DMS53 (cell line): ENCODE results near the gene ZNF24.

Experiments
- DNase-seq: peaks from one replicate; lab custom pipeline; 2025; lab: John Stamatoyannopoulos, UW

Gene ZNF24

DNA sequence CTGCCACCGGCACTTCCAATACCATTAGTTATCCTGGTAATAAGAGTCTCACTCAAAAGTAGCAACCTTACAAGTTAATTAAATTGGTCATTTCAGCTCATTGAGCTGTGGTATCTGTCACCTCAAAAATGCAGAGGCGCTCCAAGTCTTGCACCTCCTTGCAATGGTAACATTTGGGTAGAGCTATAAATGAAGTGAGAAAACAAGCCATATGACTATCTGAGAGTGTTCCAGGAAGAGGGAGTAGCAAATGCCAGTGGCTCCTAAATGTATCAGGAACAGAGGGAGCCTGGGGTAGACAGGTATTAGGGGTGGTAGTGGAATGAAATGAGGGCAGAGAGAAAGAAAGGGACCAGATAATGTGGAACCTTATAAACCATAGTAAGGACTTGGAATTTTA is 48.2 kb downstream of the ZNF24 start:
- no peak for DNase-seq

- DNase-seq: no peak
Observed at GRCh38 chr18:35291166-35291565, 53.1 kb downstream of the ZNF24 start.

GRCh38 chr18:35290094-35290735 is 54.0 kb downstream of the ZNF24 start, which contains the start of gene ZSCAN30:
ZSCAN30 (minus strand) TSS chr18:35290229; CDS start chr18:35264352, 25,877 bp downstream.
- DNase-seq: peak; percentile 97

- peak; percentile 64 for DNase-seq
Observed at GRCh38 chr18:35289727-35290093, 54.5 kb downstream of the ZNF24 start.

DNA sequence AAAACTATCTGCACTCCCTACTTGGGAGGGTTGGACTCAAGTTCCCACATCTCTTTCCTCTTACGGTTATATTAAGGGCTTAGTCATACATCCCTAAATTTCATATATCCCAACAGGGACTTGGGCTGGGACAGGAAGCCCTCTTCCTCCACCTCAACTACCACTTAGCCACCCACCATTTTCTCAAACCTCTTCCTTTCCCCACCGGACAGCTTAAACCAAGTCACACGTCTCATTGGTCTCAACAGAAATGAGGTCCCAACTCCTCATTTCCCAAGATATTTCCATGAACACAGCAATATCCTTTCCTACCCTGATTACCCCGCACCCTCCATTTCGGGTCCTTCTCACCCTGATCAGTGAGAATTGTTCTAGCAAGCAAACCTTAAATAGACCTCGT is 54.9 kb downstream of the ZNF24 start:
- DNase-seq: no peak

- DNase-seq: no peak
Observed at GRCh38 chr18:35284841-35285240, 59.4 kb downstream of the ZNF24 start.

GRCh38 chr18:35283923-35284794 is 60.1 kb downstream of the ZNF24 start:
- DNase-seq: peak; percentile 32

- DNase-seq: peak; percentile 45
Observed at GRCh38 chr18:35282353-35282752, 61.9 kb downstream of the ZNF24 start.
